Effector CD8-positive, alpha-beta T cell (primary cell): ENCODE data around the gene MED8.
A peak's percentile ranks its signal among the peaks of the same experiment; 100 is the strongest.
"Not testable (repeated sequence)": the region's sequence is repeated elsewhere in the genome, so short reads cannot be mapped to it uniquely, and the experiment has no call there.

Experiments used
- DNase-seq: peaks from one replicate; lab custom pipeline; 2025; lab: John Stamatoyannopoulos, UW

MED8 gene

GRCh38 chr1:43383449-43383848, 6.2 kb downstream of the MED8 start:
- DNase-seq = no peak

GRCh38 chr1:43382027-43382779, 7.4 kb downstream of the MED8 start:
- no peak for DNase-seq

DNA sequence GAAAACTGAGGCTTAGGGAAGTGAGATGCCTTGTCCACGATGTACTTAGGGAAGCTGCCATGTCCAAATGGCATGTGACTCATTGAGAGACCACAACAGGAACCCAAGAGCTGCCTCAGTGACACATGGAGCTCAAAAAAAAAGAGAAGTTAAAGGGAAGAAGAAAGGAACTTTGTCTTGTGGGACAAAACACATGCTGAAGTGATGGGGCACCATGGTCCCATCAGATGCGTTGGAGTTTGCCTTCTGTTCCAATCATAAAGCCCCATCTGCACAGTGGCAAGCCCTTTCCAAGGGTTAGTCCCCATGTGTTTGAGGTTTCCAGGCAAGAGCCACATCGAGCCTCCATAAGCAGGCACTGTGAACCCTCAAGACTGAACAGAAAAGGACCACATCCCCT, 8.0 kb downstream of the MED8 start:
- no peak for DNase-seq

- no peak for DNase-seq
Observed at GRCh38 chr1:43379476-43379875, 10.1 kb downstream of the MED8 start.

- no peak for DNase-seq
Observed at GRCh38 chr1:43377831-43378230, 11.8 kb downstream of the MED8 start.

DNA sequence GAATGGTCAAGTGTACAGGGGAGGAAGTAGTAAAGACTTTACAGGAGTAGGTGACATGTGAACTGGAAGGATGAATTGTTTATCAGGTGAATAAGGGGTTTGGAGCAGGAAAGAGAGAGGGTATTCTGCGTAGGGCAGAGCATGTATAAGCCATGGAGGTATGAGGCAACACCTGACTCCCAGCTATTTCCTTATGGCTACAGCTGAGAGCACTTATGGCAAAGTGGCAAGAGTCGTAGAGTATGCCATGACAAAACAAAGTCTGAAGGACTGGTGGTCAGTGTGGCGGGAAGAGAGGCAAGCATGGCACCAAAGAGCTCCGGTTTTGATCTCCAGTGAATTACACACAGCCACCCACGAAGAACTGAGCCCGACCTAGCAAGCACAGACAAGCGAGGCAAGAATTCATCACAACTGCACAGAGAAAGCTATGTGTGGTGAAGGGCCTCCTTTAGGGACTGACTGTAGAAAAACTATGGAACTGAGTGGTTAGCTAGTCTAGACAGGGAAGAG, 12.8 kb downstream of the MED8 start:
- DNase-seq = no peak

- DNase-seq = no peak
Observed at GRCh38 chr1:43373066-43373940, 16.3 kb downstream of the MED8 start.

GRCh38 chr1:43372172-43372571, 17.4 kb downstream of the MED8 start:
- no peak for DNase-seq

DNA sequence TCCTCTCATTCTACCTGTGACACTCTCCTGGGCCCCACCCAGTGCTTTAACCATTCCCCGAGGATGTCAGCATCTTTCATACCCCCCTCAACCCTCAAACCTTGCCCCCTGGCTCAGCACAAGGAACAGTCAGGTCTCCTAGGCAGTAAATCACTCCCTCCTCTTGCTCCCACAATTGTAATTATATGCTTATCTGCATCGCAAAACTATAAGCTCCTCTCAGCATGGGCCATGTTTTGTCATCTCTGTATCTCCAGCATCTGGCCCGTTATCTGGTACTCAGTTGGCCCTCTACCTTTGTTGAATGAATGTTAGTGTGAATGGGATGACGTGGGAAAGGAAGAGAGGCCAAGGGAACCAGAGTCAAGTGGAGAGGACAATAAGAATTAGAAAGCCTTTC, 19.0 kb downstream of the MED8 start:
- no peak for DNase-seq

DNA sequence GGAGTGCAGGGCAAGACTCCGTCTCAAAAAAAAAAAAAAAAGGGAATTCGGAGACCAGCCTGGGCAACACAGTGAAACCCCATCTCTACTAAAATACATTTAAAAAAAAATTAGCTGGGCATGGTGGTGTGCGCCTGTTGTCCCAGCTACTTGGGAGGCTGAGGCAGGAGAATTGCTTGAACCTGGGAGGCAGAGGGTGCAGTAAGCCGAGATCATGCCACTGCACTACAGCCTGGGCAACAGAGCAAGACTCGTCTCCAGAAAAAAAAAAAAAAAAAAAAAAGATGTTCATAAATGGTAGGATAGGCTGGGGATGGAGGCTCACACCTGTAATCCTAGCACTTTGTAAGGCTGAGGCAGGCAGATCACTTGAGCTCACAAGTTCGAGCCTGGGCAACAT, 19.8 kb downstream of the MED8 start:
- DNase-seq = not testable (repeated sequence)

- no peak for DNase-seq
Observed at GRCh38 chr1:43368646-43369020, 21.0 kb downstream of the MED8 start.

DNA sequence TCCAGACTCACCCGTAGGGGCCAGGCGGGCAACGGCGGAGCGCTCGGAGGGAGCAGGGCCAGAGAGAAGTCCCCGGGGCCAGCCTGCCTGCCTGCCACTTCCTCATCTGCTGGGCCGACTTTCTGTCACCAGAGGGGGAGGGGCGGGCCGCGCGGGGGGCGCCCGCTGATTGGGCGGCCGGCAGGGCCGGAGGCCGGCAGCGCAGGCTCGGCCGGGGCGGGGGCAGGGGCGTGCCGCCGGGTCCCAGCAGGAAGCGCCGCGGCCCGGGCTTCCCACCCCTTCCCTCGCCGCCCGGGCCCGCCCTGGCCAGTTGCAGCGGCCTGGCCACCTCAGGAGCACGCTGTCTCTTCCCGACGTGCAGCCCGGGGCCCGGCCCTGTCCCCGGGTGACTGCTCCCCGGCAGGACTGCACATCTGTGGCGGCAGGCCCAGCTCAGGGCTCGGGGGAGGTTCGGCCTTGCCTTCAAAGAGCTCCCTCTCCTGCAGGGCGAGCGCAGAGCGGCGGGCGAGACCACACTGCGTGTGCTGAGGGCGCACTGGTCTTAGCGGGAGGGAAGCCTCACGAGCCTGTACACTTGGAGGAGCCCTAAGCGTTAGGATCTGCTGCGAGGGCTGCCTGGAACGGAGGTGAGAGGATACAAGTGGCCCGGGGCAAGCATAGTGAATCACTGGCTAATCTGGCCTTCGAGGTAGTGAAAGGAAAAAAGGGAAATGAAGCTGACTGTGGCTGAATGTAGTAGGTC, 21.5 kb downstream of the MED8 start, which contains the start of gene ELOVL1:
ELOVL1 (minus strand) TSS at position 108 of the 742 bp plus-strand sequence. CDS start 2,402 bp downstream, outside the sequence.
- DNase-seq = peak; percentile 66

DNA sequence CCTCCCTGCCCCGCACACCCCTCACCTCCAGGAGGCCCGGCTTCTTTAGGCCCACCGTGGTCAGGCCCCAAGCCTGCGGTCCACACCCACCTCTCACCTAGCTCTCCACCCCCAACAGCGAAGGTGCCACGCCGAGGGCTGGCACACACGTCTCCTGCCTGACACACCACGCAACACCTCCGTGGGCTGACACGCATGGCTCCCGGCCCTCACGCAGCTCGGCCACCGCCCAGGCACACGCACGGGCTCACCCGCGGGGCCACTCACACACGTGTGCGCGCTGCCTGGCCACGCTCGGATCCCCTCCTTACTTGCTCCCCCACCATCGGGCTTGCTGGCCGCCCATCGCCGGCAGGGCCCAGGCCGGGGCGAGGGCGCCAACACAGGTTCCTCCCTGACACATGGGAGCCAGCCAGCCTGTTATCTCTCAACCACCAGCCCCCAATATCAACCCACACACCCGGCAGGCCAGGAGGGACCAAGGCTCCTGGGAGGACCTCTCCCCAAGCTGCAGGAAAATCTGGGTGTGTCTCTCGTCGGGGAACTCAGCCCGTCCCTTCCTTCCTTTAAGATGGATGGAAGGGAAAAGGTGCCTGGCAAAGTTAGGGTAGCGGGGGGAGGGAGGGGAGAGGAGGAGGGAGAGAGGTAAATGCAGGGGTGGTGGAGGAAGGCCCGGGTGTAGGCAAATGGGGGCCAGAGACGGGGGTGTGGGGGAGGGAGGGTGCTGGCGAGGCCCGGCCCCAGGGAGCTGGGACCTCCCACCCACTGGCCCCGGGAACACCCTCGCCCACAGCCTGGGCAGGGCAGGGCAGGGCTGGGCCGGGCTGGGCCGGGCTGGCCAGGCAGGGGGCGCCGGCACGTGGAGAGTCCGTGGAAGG, 22.3 kb downstream of the MED8 start:
- no peak for DNase-seq

DNA sequence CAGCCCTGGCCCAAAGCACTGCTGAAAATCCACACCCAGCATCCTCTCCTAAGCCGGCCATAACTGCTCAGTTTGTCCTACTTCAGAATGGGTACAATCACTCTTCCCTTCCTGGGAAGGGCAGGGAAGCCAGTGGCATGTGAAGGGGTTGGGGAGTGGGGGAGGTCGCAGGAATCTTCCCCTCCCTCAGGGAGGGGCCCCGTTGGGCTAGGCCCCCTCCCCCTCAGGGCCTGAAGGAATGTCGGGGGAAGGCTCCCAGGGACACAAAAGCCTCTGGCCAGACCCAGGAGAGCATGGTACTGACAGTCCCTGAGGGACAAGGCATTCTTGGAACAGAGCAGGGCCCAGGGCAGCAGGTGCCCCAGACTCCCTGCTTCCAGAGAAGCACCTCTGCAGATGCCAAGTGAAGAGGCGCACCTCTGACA, 23.0 kb downstream of the MED8 start:
- no peak for DNase-seq

- no peak for DNase-seq
Observed at GRCh38 chr1:43366179-43366578, 23.4 kb downstream of the MED8 start.

DNA sequence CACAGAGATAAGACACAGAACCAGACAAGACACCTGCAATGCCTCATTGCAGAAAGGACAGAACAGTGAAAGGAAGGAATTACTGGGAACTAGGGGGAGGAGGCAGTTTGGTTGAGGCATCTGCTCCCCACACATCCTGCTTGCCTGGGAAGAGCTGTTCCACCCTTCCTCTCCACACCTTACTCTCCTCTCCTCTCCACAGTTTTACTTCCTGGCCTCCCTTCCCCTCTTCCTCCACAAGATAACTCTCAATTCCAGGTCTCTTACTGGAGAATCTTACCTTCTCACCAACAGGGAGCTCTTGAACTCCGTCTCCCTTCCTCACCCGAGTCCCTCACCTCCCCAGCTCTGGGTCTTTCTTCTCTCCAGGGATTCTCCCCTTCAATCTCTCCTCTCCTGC, 23.9 kb downstream of the MED8 start:
- no peak for DNase-seq

- no peak for DNase-seq
Observed at GRCh38 chr1:43363935-43364525, 25.6 kb downstream of the MED8 start.

DNA sequence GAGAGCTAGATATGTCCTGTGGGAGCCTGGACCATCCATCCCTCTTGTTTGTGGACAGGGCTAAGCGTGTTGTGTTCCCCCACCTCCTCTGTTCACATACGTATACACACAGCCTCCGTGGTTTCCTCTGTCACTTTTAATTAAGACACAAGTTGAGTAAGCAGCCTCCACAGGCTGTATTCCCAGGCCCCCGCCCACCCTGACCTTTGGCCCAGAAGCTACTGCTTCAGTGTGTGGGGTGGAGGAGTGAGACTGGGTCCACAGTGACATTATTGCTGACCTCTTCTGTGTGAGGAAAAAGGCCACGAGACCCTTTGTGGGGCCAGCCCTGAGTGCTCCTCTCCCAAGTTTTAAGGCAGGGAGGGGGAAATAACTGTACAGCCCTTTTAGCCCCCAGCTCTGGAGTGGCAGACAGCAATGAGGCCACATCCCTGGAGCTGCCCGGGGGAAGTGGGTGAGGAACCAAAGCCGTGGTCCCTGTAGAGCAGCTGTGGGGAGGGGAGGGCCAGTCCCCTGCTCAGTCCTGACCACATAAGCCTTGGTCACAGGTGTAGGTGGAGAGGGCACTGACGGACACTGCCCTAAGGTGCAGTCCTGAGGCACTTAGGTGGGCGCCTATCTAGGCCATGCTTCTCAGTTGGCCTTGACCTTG, 26.2 kb downstream of the MED8 start:
- DNase-seq = no peak

- no peak for DNase-seq
Observed at GRCh38 chr1:43360616-43361015, 29.0 kb downstream of the MED8 start.

DNA sequence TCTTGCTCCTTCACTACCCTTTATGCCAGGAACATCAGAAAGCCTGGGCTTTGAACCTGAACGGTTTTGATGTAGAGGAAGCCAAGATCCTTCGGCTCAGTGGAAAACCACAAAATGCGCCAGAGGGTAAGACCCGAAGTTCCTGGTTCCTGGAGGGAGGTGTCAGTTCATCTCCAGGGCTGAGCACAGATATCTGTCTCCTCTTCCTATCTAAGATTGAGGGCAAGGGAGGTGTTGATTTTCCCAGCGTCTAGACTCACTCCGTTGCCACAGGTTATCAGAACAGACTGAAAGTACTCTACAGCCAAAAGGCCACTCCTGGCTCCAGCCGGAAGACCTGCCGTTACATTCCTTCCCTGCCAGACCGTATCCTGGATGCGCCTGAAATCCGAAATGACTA, 29.9 kb downstream of the MED8 start:
- no peak for DNase-seq
